Measurements from ENCODE around the gene RALGAPA1.
"Not testable (repeated sequence)": the region's sequence is repeated elsewhere in the genome, so short reads cannot be mapped to it uniquely, and the experiment has no call there.

The RALGAPA1 gene

GRCh38 chr14:35628989-35629388 lies 180.1 kb downstream of the RALGAPA1 start:
- DNase-seq (ENCODE audit: low read depth, low spot score), result no peak

- DNase-seq (ENCODE audit: low read depth, low spot score), result not testable (repeated sequence)
Measured at GRCh38 chr14:35626947-35627346, 182.1 kb downstream of the RALGAPA1 start.

GRCh38 chr14:35621996-35622395 lies 187.1 kb downstream of the RALGAPA1 start:
- DNase-seq (ENCODE audit: low read depth, low spot score), result not testable (repeated sequence)

- DNase-seq (ENCODE audit: low read depth, low spot score), result not testable (repeated sequence)
Measured at GRCh38 chr14:35619998-35620397, 189.1 kb downstream of the RALGAPA1 start.

GRCh38 chr14:35619461-35619860 lies 189.6 kb downstream of the RALGAPA1 start:
- not testable (repeated sequence) for DNase-seq (ENCODE audit: low read depth, low spot score)

- DNase-seq (ENCODE audit: low read depth, low spot score), result no peak
Measured at GRCh38 chr14:35617500-35617899, 191.6 kb downstream of the RALGAPA1 start.

GRCh38 chr14:35607380-35607779 lies 201.7 kb downstream of the RALGAPA1 start:
- DNase-seq (ENCODE audit: low read depth, low spot score), result no peak

GRCh38 chr14:35600253-35600652 lies 208.8 kb downstream of the RALGAPA1 start:
- no peak for DNase-seq (ENCODE audit: low read depth, low spot score)

- DNase-seq (ENCODE audit: low read depth, low spot score), result no peak
Measured at GRCh38 chr14:35594616-35595015, 214.5 kb downstream of the RALGAPA1 start.

GRCh38 chr14:35587373-35587772 lies 221.7 kb downstream of the RALGAPA1 start:
- DNase-seq (ENCODE audit: low read depth, low spot score), result not testable (repeated sequence)

- no peak for DNase-seq (ENCODE audit: low read depth, low spot score)
Measured at GRCh38 chr14:35578639-35579038, 230.5 kb downstream of the RALGAPA1 start.

GRCh38 chr14:35578135-35578534 lies 231.0 kb downstream of the RALGAPA1 start:
- no peak for DNase-seq (ENCODE audit: low read depth, low spot score)

- no peak for DNase-seq (ENCODE audit: low read depth, low spot score)
Measured at GRCh38 chr14:35576856-35577255, 232.2 kb downstream of the RALGAPA1 start.

GRCh38 chr14:35576260-35576659 lies 232.8 kb downstream of the RALGAPA1 start:
- DNase-seq (ENCODE audit: low read depth, low spot score), result no peak

- no peak for DNase-seq (ENCODE audit: low read depth, low spot score)
Measured at GRCh38 chr14:35573911-35574310, 235.2 kb downstream of the RALGAPA1 start.

GRCh38 chr14:35571598-35571997 lies 237.5 kb downstream of the RALGAPA1 start:
- DNase-seq (ENCODE audit: low read depth, low spot score), result no peak

- DNase-seq (ENCODE audit: low read depth, low spot score), result no peak
Measured at GRCh38 chr14:35565871-35566464, 243.1 kb downstream of the RALGAPA1 start.

GRCh38 chr14:35558680-35559079 lies 250.4 kb downstream of the RALGAPA1 start:
- DNase-seq (ENCODE audit: low read depth, low spot score), result no peak

- no peak for DNase-seq (ENCODE audit: low read depth, low spot score)
Measured at GRCh38 chr14:35557221-35557747, 251.8 kb downstream of the RALGAPA1 start.

GRCh38 chr14:35556548-35556947 lies 252.5 kb downstream of the RALGAPA1 start:
- DNase-seq (ENCODE audit: low read depth, low spot score), result no peak

- no peak for DNase-seq (ENCODE audit: low read depth, low spot score)
Measured at GRCh38 chr14:35553808-35554207, 255.3 kb downstream of the RALGAPA1 start.

GRCh38 chr14:35551081-35551480 lies 258.0 kb downstream of the RALGAPA1 start:
- DNase-seq (ENCODE audit: low read depth, low spot score), result no peak

- no peak for DNase-seq (ENCODE audit: low read depth, low spot score)
Measured at GRCh38 chr14:35549551-35549950, 259.5 kb downstream of the RALGAPA1 start.

GRCh38 chr14:35543006-35543405 lies 266.1 kb downstream of the RALGAPA1 start:
- DNase-seq (ENCODE audit: low read depth, low spot score), result no peak
